Breast epithelium (tissue), 4 donors: ENCODE measurements around the gene C19orf12. TPM values are rescaled to one million over a fixed set of nuclear protein-coding genes. Genes with fewer than 3 reads are reported as not detected.

ENCODE experiments used
- DNase-seq, 2 donors: peaks; one replicate each; pipeline ENCODE4 v3.0.0-alpha.2; 2019; ENCODE audit warnings: low spot score in 2 of 2
- H3K27ac ChIP-seq, 2 donors: fragments of 200-600 bp; sonication (generic) in 1 of 2; one replicate each; pipeline ENCODE4 v1.5.1; 2016 to 2019; ENCODE audit warnings: mild to moderate bottlenecking in 1 of 2
- H3K27me3 ChIP-seq, 2 donors: fragments of 200-600 bp; sonication (generic) in 1 of 2; one replicate each; pipeline versions ENCODE4 v1.5.1 to v1.6.0; 2017 to 2019; ENCODE audit warnings: control low read depth in 1 of 2, mild to moderate bottlenecking in 1 of 2
- H3K36me3 ChIP-seq: fragments of 200-600 bp; one replicate; pipeline ENCODE4 v1.5.1; 2019
- H3K4me1 ChIP-seq, 2 donors: fragments of 200-600 bp; sonication (generic); one replicate each; pipeline ENCODE4 v1.5.1; 2016 to 2019; ENCODE audit warnings: control low read depth in 1 of 2
- H3K4me3 ChIP-seq, 3 donors: fragments of 200-600 bp; sonication (generic); 1 replicate in 2 of 3; 2 replicates in 1 of 3; pipeline ENCODE4 v1.5.1; 2016 to 2019; ENCODE audit warnings: mild to moderate bottlenecking in 3 of 3, moderate library complexity in 2 of 3
- H3K9me3 ChIP-seq, 2 donors: fragments of 200-600 bp; sonication (generic) in 1 of 2; one replicate each; pipeline ENCODE4 v1.5.1; 2016 to 2019; ENCODE audit warnings: control low read depth in 1 of 2
- POLR2A ChIP-seq: fragments of 450-650 bp; IDR thresholded peaks from one replicate; pipeline ENCODE4 v1.6.1; 2016; ENCODE audit warnings: antibody characterized with exemption, mild to moderate bottlenecking, moderate library complexity
- POLR2AphosphoS5 ChIP-seq, 3 donors: sonication (generic); formaldehyde crosslinking; IDR thresholded peaks; one replicate each; pipeline ENCODE4 v1.6.1; 2017; ENCODE audit warnings: antibody characterized with exemption in 3 of 3
- intact Hi-C: fragments of 100-400 bp; cut with DNase I; formaldehyde crosslinking; loops from one replicate; pipeline ENCODE4 v1.15.1; 2023; ENCODE audit warnings: low total_unique reads
- total RNA-seq, 3 donors: library from RNA; depleted of rRNA; stranded (reverse); fragments of >200 nt; gene quantifications; one replicate each; pipeline ENCODE4 v1.1.0, GENCODE V29; 2016
- TF ChIP-seq, protein P1 (sequence below), 3 donors: fragments of 450-650 bp; IDR thresholded peaks; one replicate each; pipeline ENCODE4 v1.5.1; 2016 to 2017; ENCODE audit warnings: antibody characterized with exemption in 3 of 3, mild to moderate bottlenecking in 3 of 3, moderate library complexity in 3 of 3

C19orf12 gene
- total RNA-seq, 3 donors from 2014 or later, result 42.7 to 230 (median 53.7) TPM

DNA sequence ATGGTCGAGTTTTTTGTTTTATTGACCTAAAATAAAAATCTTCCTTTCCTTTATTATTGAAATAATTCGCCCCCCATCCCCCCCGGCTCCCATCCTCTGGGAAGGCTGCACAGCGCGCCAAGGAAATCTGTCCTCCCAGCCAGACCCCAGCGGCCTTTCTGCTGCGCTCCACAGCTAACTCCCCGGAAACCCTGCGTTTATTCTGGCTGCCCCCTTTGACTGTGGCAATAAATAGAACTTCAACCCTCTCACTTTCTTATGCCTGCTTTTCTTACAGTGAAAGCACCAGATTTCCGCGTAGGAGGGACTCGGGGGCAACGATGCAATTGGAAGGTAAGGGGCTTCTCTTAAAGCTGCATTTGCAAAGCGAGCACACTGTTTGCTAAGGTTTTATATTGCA lies 9.7 kb upstream of the C19orf12 start:
- Histone ChIP-seq H3K4me1 (no peaks in the 10 kb centered on the region), H3K27me3 (peaks cover 0 to 44% of the 10 kb centered on the region in 2 donors), H3K27ac (no peak overlapping the region), H3K4me3 (no peak overlapping the region), H3K9me3 (no peaks in the 10 kb centered on the region), H3K36me3 (no peaks in the 10 kb centered on the region)
- TF ChIP-seq POLR2A, result no peak
- TF ChIP-seq, protein P1, sequence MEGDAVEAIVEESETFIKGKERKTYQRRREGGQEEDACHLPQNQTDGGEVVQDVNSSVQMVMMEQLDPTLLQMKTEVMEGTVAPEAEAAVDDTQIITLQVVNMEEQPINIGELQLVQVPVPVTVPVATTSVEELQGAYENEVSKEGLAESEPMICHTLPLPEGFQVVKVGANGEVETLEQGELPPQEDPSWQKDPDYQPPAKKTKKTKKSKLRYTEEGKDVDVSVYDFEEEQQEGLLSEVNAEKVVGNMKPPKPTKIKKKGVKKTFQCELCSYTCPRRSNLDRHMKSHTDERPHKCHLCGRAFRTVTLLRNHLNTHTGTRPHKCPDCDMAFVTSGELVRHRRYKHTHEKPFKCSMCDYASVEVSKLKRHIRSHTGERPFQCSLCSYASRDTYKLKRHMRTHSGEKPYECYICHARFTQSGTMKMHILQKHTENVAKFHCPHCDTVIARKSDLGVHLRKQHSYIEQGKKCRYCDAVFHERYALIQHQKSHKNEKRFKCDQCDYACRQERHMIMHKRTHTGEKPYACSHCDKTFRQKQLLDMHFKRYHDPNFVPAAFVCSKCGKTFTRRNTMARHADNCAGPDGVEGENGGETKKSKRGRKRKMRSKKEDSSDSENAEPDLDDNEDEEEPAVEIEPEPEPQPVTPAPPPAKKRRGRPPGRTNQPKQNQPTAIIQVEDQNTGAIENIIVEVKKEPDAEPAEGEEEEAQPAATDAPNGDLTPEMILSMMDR (IDR thresholded peaks at IDR 0.05), result no peak
- no peak for TF ChIP-seq POLR2AphosphoS5 (IDR thresholded peaks at IDR 0.05)
- no peak for DNase-seq
- intact Hi-C loops, result no loop called here

- intact Hi-C loops, result no loop called here
- no peaks in the 10 kb centered on the region for H3K9me3 ChIP-seq
Observed at GRCh38 chr19:29724102-29724641, 9.1 kb upstream of the C19orf12 start.

DNA sequence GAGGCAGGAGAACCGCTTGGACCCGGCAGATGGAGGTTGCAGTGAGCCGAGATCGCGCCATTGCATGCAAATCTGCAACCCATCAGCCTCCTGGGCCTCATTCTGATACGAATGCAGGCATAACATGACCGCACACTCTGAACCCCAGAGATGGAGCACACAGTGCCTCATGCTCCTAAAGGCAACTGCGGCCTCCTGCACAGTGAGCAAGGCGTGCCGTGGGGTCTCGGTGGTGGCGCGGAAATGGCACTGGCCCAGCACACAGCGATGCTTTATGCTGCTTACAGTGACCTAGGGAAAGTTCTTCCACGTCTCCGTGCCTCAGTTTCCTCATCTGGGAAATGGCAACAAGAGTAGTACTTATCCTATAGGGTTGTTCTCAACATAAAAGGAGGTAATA lies 2.0 kb upstream of the C19orf12 start:
- no peak for DNase-seq
- no peaks in the 10 kb centered on the region for H3K27me3 ChIP-seq
- H3K9me3 ChIP-seq, result no peaks in the 10 kb centered on the region
- no peak overlapping the region for H3K4me3 ChIP-seq
- H3K36me3 ChIP-seq, result no peaks in the 10 kb centered on the region
- H3K27ac ChIP-seq, result no peak overlapping the region
- TF ChIP-seq, protein P1 (IDR thresholded peaks at IDR 0.05), result no peak
- TF ChIP-seq POLR2AphosphoS5 (IDR thresholded peaks at IDR 0.05), result no peak
- intact Hi-C loops, result no loop called here
- peaks cover 0 to 14% of the 10 kb centered on the region in 2 donors for H3K4me1 ChIP-seq

More at GRCh38 chr19:29724102-29724641, 9.1 kb upstream of the C19orf12 start:
- Histone ChIP-seq H3K27ac (no peak overlapping the region), H3K4me3 (peak overlapping the region in 2 of 3 donors; percentile 32 to 45), H3K4me1 (no peaks in the 10 kb centered on the region), H3K36me3 (no peaks in the 10 kb centered on the region), H3K27me3 (peaks cover 0 to 43% of the 10 kb centered on the region in 2 donors)
- TF ChIP-seq POLR2A (no peak), POLR2AphosphoS5 (IDR thresholded peaks at IDR 0.05) (no peak)
- TF ChIP-seq, protein P1 (IDR thresholded peaks at IDR 0.05), result no peak
- no peak for DNase-seq

DNA sequence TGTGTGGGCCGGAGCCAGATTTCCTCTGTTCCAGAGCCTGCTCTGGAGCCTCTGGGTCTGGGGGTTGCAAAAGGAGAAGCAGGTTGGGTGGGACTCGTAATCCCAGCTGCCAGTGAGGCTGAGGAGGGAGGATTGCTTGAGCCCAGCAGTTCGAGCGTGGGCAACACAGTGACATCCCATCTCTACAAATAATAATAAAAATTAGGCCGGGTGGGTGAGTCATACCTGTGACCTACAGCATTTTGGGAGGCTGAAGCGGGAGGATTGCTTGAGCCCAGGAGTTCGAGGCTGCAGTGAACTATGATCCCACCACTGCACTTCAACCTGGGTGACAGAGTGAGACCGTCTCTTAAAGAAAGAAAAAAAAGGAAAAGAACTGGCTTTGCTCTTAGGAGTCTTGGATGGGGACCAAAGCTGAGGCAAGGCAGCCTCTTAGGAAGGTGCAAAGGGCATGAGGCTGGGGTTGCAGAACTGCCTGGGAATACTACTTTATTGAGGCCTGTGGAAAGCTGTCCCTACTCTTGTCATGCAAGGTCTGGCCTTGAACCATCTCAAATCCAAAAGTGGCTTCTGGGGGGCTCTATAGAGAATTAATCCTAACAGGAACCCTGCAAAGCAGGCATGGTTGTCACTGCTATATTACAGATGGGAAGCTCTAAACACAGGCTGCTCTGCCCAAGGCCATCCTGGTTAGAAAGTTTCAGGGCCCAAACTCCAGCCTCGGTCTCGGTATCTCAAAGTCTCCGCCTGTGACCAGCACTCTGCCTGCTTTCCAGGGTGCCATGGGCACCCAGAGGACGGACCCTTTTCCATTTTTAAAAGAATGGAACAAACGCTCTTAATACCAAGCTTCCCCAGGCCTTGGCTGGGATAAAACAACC lies 880 bp upstream of the C19orf12 start:
- Histone ChIP-seq H3K27me3 (no peaks in the 10 kb centered on the region), H3K4me3 (peak overlapping the region; percentile 94 to 95 (median 95)), H3K9me3 (no peaks in the 10 kb centered on the region), H3K4me1 (peaks cover 0 to 14% of the 10 kb centered on the region in 2 donors), H3K27ac (peak overlapping the region; percentile 95 to 98), H3K36me3 (no peaks in the 10 kb centered on the region)
- no peak for DNase-seq
- TF ChIP-seq, protein P1 (IDR thresholded peaks at IDR 0.05), result no peak
- TF ChIP-seq POLR2A, result no peak
- TF ChIP-seq POLR2AphosphoS5 (IDR thresholded peaks at IDR 0.05), result no peak
- intact Hi-C loops, result no loop called here
